Activated T-helper 1 cell treated with Interleukin-2 at 50 U/mL for 16 hours (primary cell): ENCODE measurements around the gene HGD.
"Not testable (repeated sequence)": the region's sequence is repeated elsewhere in the genome, so short reads cannot be mapped to it uniquely, and the experiment has no call there.

Experiments
- DNase-seq: peaks from one replicate; pipeline ENCODE4 v3.0.0-alpha.2; 2020; ENCODE audit warnings: low read depth

The HGD gene

GRCh38 chr3:120637851-120638559, 44.0 kb downstream of the HGD start:
- no peak for DNase-seq

GRCh38 chr3:120636795-120637401, 45.1 kb downstream of the HGD start:
- DNase-seq, result no peak

- no peak for DNase-seq
These were observed 47.5 kb downstream of the HGD start for GRCh38 chr3:120634539-120634938.

GRCh38 chr3:120625159-120625586, 56.9 kb downstream of the HGD start:
- no peak for DNase-seq

- DNase-seq, result no peak
These were observed 58.3 kb downstream of the HGD start for GRCh38 chr3:120623727-120624093.

GRCh38 chr3:120622870-120623726, 58.9 kb downstream of the HGD start:
- DNase-seq, result no peak

- DNase-seq, result no peak
These were observed 59.6 kb downstream of the HGD start for GRCh38 chr3:120622457-120622856.

GRCh38 chr3:120616745-120617144, 65.3 kb downstream of the HGD start:
- DNase-seq, result not testable (repeated sequence)

GRCh38 chr3:120615847-120616609, 66.0 kb downstream of the HGD start:
- DNase-seq, result no peak

GRCh38 chr3:120614765-120615164, 67.3 kb downstream of the HGD start:
- DNase-seq, result no peak

GRCh38 chr3:120608506-120608905, 73.5 kb downstream of the HGD start:
- no peak for DNase-seq

GRCh38 chr3:120604784-120605183, 77.3 kb downstream of the HGD start:
- no peak for DNase-seq

- no peak for DNase-seq
These were observed 77.7 kb downstream of the HGD start for GRCh38 chr3:120604382-120604781.

GRCh38 chr3:120602682-120603081, 79.4 kb downstream of the HGD start:
- no peak for DNase-seq

- DNase-seq, result no peak
These were observed 80.5 kb downstream of the HGD start for GRCh38 chr3:120601554-120601953.

GRCh38 chr3:120599211-120599610, 82.8 kb downstream of the HGD start:
- DNase-seq, result no peak

- no peak for DNase-seq
These were observed 84.5 kb downstream of the HGD start for GRCh38 chr3:120597445-120598049.

- no peak for DNase-seq
These were observed 85.2 kb downstream of the HGD start for GRCh38 chr3:120596853-120597223.

- peak; percentile 90 for DNase-seq
These were observed 85.8 kb downstream of the HGD start, which contains the start of gene NDUFB4 for GRCh38 chr3:120596116-120596852. NDUFB4 (plus strand) TSS chr3:120596336; CDS start chr3:120596360, 24 bp downstream.

- no peak for DNase-seq
These were observed 86.3 kb downstream of the HGD start for GRCh38 chr3:120595788-120596115.

- no peak for DNase-seq
These were observed 94.6 kb downstream of the HGD start for GRCh38 chr3:120587332-120587975.
